Measurements from ENCODE around the gene LRP2.

The LRP2 gene

DNA sequence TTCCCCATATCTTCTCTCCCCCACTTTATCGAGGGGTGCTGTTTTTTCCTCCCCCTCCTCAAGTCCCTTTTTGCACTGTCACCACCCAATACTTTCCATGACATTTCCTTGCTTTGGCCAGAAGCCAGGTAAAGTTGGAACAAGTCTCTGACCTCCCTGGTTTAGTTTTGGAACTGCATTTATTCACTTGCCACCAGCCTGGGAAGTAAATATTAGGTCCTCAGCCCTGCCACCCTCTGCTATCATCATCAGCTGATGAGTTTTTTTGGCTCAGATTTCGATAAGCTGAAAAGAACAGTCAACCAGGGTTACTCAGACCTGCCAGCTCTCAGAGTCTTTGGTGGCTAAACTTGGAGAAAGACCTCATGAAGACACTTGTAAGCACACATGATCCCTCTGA is 246.0 kb downstream of the LRP2 start:
- TF ChIP-seq, protein P1, sequence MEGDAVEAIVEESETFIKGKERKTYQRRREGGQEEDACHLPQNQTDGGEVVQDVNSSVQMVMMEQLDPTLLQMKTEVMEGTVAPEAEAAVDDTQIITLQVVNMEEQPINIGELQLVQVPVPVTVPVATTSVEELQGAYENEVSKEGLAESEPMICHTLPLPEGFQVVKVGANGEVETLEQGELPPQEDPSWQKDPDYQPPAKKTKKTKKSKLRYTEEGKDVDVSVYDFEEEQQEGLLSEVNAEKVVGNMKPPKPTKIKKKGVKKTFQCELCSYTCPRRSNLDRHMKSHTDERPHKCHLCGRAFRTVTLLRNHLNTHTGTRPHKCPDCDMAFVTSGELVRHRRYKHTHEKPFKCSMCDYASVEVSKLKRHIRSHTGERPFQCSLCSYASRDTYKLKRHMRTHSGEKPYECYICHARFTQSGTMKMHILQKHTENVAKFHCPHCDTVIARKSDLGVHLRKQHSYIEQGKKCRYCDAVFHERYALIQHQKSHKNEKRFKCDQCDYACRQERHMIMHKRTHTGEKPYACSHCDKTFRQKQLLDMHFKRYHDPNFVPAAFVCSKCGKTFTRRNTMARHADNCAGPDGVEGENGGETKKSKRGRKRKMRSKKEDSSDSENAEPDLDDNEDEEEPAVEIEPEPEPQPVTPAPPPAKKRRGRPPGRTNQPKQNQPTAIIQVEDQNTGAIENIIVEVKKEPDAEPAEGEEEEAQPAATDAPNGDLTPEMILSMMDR (IDR thresholded peaks at IDR 0.05; ENCODE audit: low read depth, low read length, missing control alignments), result no peak
- no peak overlapping the region for H3K4me3 ChIP-seq (ENCODE audit: low read depth, low read length)
- DNase-seq (ENCODE audit: low read depth), result no peak
- in situ Hi-C loops (cut with HindIII; ENCODE audit: low sequenced_read_pairs), result no loop called here

- no peak for DNase-seq (ENCODE audit: low read depth)
- in situ Hi-C loops (cut with HindIII; ENCODE audit: low sequenced_read_pairs), result no loop called here
- H3K4me3 ChIP-seq (ENCODE audit: low read depth, low read length), result no peak overlapping the region
- TF ChIP-seq, protein P1 (IDR thresholded peaks at IDR 0.05; ENCODE audit: low read depth, low read length, missing control alignments), result no peak
Observed at GRCh38 chr2:169114056-169114455, 248.3 kb downstream of the LRP2 start.

- no peak for DNase-seq (ENCODE audit: low read depth)
- TF ChIP-seq, protein P1 (IDR thresholded peaks at IDR 0.05; ENCODE audit: low read depth, low read length, missing control alignments), result no peak
- no peak overlapping the region for H3K4me3 ChIP-seq (ENCODE audit: low read depth, low read length)
- in situ Hi-C loops (cut with HindIII; ENCODE audit: low sequenced_read_pairs), result no loop called here
Observed at GRCh38 chr2:169112841-169113240, 249.5 kb downstream of the LRP2 start.

- no peak overlapping the region for H3K4me3 ChIP-seq (ENCODE audit: low read depth, low read length)
- in situ Hi-C loops (cut with HindIII; ENCODE audit: low sequenced_read_pairs), result no loop called here
- DNase-seq (ENCODE audit: low read depth), result no peak
- TF ChIP-seq, protein P1 (IDR thresholded peaks at IDR 0.05; ENCODE audit: low read depth, low read length, missing control alignments), result no peak
Observed at GRCh38 chr2:169110916-169111315, 251.4 kb downstream of the LRP2 start.

GRCh38 chr2:169110419-169110818 is 251.9 kb downstream of the LRP2 start:
- no peak overlapping the region for H3K4me3 ChIP-seq (ENCODE audit: low read depth, low read length)
- in situ Hi-C loops (cut with HindIII; ENCODE audit: low sequenced_read_pairs), result no loop called here
- TF ChIP-seq, protein P1 (IDR thresholded peaks at IDR 0.05; ENCODE audit: low read depth, low read length, missing control alignments), result no peak
- DNase-seq (ENCODE audit: low read depth), result no peak

DNA sequence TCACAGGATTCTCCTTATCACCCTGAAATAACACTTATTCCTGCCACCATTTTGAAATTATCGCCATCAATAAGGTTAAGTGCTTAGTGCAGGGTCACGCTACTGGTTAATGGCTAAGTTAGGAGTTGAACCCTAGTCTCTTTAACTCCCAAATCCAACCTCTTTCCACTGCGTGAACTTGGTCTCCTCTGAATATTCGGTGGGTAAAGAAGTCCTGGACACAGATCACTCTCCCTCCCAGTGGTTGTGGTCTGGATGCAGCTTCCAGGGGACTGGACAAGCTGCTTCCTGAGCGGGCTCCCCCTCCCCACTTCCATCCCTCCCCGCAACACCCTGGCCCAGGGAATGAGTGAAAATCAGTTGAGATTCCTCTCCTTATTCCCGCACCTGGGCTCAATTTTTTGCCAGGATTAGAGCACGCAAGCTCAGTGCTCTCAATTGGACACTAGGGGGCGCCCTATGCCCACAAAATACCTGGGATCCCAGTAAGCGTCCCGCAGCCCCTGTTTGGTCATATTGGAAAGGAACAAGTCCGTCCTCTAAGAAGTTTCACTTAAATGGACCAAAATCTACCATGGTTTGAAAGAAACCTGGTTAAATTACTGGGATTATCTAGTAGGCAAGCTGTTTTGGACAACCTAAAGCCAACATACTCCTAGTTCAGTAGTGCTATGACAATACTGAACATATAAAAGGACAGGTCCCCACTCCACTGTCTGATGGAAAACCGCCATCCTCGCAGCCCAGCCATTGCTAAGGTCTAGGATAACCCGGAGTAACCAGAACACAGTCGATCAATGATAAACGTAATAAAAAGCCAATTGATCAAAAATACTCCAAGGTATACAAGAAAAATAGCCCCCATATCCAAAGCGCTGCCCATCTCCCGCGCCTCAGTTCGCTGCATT is 252.6 kb downstream of the LRP2 start:
- peak; percentile 74 for DNase-seq (ENCODE audit: low read depth)
- in situ Hi-C loops (cut with HindIII; ENCODE audit: low sequenced_read_pairs), result no loop called here
- TF ChIP-seq, protein P1 (IDR thresholded peaks at IDR 0.05; ENCODE audit: low read depth, low read length, missing control alignments), result peak; percentile 90
- H3K4me3 ChIP-seq (ENCODE audit: low read depth, low read length), result no peak overlapping the region

Measured in astrocyte of the cerebellum (primary cell).